ENCODE results near the gene YPEL4. TPM values are rescaled to one million over a fixed set of nuclear protein-coding genes. Genes with fewer than 3 reads are reported as not detected.

YPEL4 gene
- polyA plus RNA-seq, 1 of the 3 experiments (the other 2 are of a cell fraction), result 2.3 TPM

DNA sequence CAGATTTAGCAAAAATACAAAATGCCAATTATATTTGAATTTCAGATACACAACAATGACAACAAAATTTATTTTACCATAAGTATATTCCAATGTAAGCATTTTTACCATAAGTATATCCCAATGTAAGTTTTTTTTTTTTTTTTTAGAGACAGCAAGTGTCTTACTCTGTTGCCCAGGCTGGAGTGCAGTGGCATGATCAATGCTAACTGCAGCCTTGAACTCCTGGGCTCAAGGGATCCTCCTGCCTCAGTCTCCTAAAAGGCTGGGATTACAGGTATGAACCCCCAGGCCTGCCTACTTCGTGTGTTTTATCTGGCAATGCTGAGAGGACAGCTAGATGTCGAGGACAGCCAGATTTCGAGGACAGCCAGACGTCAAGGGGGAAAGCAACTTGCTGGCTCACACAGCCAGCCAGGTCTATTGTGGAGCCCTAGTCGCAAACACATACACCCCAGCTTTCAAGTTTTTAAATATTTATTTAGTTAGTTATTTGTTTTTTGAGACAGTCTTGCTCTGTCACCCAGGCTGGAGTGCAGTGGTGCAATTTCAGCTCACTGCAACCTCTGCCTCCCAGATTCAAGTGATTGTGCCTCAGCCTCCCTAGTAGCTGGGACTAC lies 53.3 kb downstream of the YPEL4 start (continued):
- TF ChIP-seq TCF12 (IDR thresholded peaks at IDR 0.05) (no peak), EP300 (IDR thresholded peaks at IDR 0.05; ENCODE audit: borderline replicate concordance in 1 of 2, low read depth in 1 of 2, low read length in 1 of 2) (no peak)

Small RNA genes lying within 50 kb of the gene (small RNA-seq; reads per million reads assigned to genes)
- gene MIR130A, result 442 to 25,474 (median 11,473) reads per million in 7 experiments

Other genes starting within 250 kb of the YPEL4 start
- 4.1 and 4.7 TPM in 2 replicates for gene SLC43A3, start 222.8 kb downstream of the YPEL4 start, polyA plus RNA-seq (2012; rRNA removed)
- 0.08 and 0.30 TPM in 2 replicates for gene RTN4RL2, start 189.4 kb downstream of the YPEL4 start, polyA plus RNA-seq (2012; rRNA removed)
- 3.7 and 4.4 TPM in 2 replicates for gene SLC43A1, start 134.2 kb downstream of the YPEL4 start, polyA plus RNA-seq (2012; rRNA removed)
- 179 and 189 TPM in 2 replicates for gene TIMM10, start 119.2 kb downstream of the YPEL4 start, polyA plus RNA-seq (2012; rRNA removed)
- not detected in 2 replicates for gene SMTNL1, start 112.3 kb downstream of the YPEL4 start, polyA plus RNA-seq (2012; rRNA removed)
- 65.9 and 77.0 TPM in 2 replicates for gene UBE2L6, start 82.2 kb downstream of the YPEL4 start, polyA plus RNA-seq (2012; rRNA removed)
- gene SERPING1, start 52.2 kb downstream of the YPEL4 start, polyA plus RNA-seq (2012; rRNA removed), result 1.9 and 4.5 TPM in 2 replicates
- gene CLP1, start 7.8 kb upstream of the YPEL4 start, polyA plus RNA-seq (2012; rRNA removed), result 18.1 and 25.8 TPM in 2 replicates
- gene ZDHHC5, start 18.2 kb upstream of the YPEL4 start, polyA plus RNA-seq (2012; rRNA removed), result 46.6 and 54.8 TPM in 2 replicates
- gene MED19, start 62.3 kb upstream of the YPEL4 start, polyA plus RNA-seq (2012; rRNA removed), result 35.2 and 38.7 TPM in 2 replicates
- gene TMX2, start 62.7 kb upstream of the YPEL4 start, polyA plus RNA-seq (2012; rRNA removed), result 88.6 and 94.6 TPM in 2 replicates
- gene SELENOH, start 91.6 kb upstream of the YPEL4 start, polyA plus RNA-seq (2012; rRNA removed), result 291 and 333 TPM in 2 replicates
- gene BTBD18, start 101.9 kb upstream of the YPEL4 start, polyA plus RNA-seq (2012; rRNA removed), result not detected in 2 replicates
- gene CTNND1, start 111.9 kb upstream of the YPEL4 start, polyA plus RNA-seq (2012; rRNA removed), result 39.4 and 49.4 TPM in 2 replicates